Activated B cell treated with CpG ODN at 0.5 μM for 24 hours (primary cell): ENCODE data around the gene HDAC1. TPM values are rescaled to one million over a fixed set of nuclear protein-coding genes. Genes with fewer than 3 reads are reported as not detected.

Experiments
- ATAC-seq: fragments of 200-7000 bp; cut with Tn5 transposase; one replicate; pipeline ENCODE4 v1.10.0; 2021; ENCODE audit warnings: low read depth, mild to moderate bottlenecking, moderate library complexity
- CTCF ChIA-PET: fragments of 350-600 bp; sonication (Branson Sonifier 250); formaldehyde crosslinking; loops from one replicate; lab custom pipeline; 2021; ENCODE audit warnings: antibody characterized with exemption; lab: Charles Lee
- POLR2A ChIA-PET: fragments of 350-600 bp; sonication (Branson Sonifier 250); formaldehyde crosslinking; loops from one replicate; lab custom pipeline; 2021; ENCODE audit warnings: antibody characterized with exemption; lab: Charles Lee
- DNase-seq: peaks from one replicate; pipeline ENCODE4 v3.0.0; 2022
- H3K27ac Mint-ChIP-seq: one replicate; pipeline ENCODE4 v1.8.0; 2020; ENCODE audit warnings: mixed read lengths
- H3K27me3 Mint-ChIP-seq: one replicate; pipeline ENCODE4 v1.8.0; 2021; ENCODE audit warnings: mixed read lengths
- H3K36me3 Mint-ChIP-seq: one replicate; pipeline ENCODE4 v1.8.0; 2021; ENCODE audit warnings: low read depth, mixed read lengths
- H3K4me1 Mint-ChIP-seq: one replicate; pipeline ENCODE4 v1.8.0; 2021; ENCODE audit warnings: mixed read lengths
- H3K4me3 Mint-ChIP-seq: one replicate; pipeline ENCODE4 v1.8.0; 2020; ENCODE audit warnings: mild to moderate bottlenecking, mixed read lengths
- H3K9me3 Mint-ChIP-seq: one replicate; pipeline ENCODE4 v1.8.0; 2020; ENCODE audit warnings: mixed read lengths
- CTCF ChIP-seq: fragments of 200-600 bp; IDR thresholded peaks from one replicate; pipeline ENCODE4 v1.8.0; 2022; ENCODE audit warnings: antibody characterized with exemption, mild to moderate bottlenecking
- intact Hi-C: fragments of 100-400 bp; cut with micrococcal nuclease; formaldehyde crosslinking; loops from one replicate; pipeline ENCODE4 v1.15.1; 2024
- total RNA-seq: library from RNA; stranded (reverse); gene quantifications from 2 replicates; pipeline ENCODE4 v1.2.3, GENCODE V29; 2022

The HDAC1 gene
- total RNA-seq, 1 donor from 2014 or later: 212 TPM

- H3K4me3 Mint-ChIP-seq: no peak overlapping the region
- TF ChIP-seq CTCF: no peak
- no peak for ATAC-seq
- ChIA-PET POLR2A (interaction anchor here (0.6 to 1.6 kb wide), 4 partner anchors 9 to 219 kb away, joined by 3 to 7 read pairs (median 3); no protein-coding TSS in a partner anchor), CTCF (interaction anchor here (1.6 kb wide), 1 partner anchor 91 kb away, joined by 4 read pairs; no protein-coding TSS in a partner anchor)
- no peak for DNase-seq
- no peaks in the 10 kb centered on the region for H3K9me3 Mint-ChIP-seq
- H3K4me1 Mint-ChIP-seq: peaks cover 49% of the 10 kb centered on the region
- no peaks in the 10 kb centered on the region for H3K27me3 Mint-ChIP-seq
- intact Hi-C loops: no loop called here
- no peak overlapping the region for H3K27ac Mint-ChIP-seq
- H3K36me3 Mint-ChIP-seq: no peaks in the 10 kb centered on the region
These were observed 49.4 kb downstream of the HDAC1 start for GRCh38 chr1:32341186-32341757.

DNA sequence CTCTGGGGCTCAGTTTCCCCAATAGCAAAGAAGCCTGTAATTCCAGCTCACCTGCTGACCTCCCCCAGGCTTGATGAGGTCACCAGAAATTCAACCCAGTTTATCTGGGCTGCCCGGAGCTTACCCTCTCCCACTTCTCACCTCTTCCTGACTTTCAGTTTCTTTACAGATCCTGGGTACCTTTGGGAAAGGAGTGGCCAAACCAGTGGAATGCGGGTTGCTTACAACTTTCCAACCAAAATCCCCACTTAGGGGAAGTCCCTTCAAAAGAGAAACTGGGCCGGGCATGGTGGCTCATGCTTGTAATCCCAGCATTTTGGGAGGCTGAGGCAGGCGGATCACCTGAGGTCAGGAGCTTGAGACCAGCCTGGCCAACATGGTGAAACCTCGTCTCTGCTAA is 50.1 kb downstream of the HDAC1 start:
- no peak overlapping the region for H3K4me3 Mint-ChIP-seq
- ATAC-seq (no peak), DNase-seq (no peak)
- POLR2A ChIA-PET: interaction anchor here (1.0 to 1.6 kb wide), 3 partner anchors 9 to 18 kb away, joined by 3 to 7 read pairs (median 3); no protein-coding TSS in a partner anchor
- no peak overlapping the region for H3K27ac Mint-ChIP-seq
- H3K27me3 Mint-ChIP-seq: no peaks in the 10 kb centered on the region
- CTCF ChIA-PET: interaction anchor here (0.7 to 1.6 kb wide), 2 partner anchors 53 to 92 kb away, joined by 3 to 4 read pairs; no protein-coding TSS in a partner anchor
- TF ChIP-seq CTCF: no peak
- H3K36me3 Mint-ChIP-seq: no peaks in the 10 kb centered on the region
- peaks cover 43% of the 10 kb centered on the region for H3K4me1 Mint-ChIP-seq
- intact Hi-C loops: no loop called here
- H3K9me3 Mint-ChIP-seq: no peaks in the 10 kb centered on the region

GRCh38 chr1:32342704-32343103 is 50.8 kb downstream of the HDAC1 start:
- ATAC-seq (no peak), DNase-seq (no peak)
- no peak for TF ChIP-seq CTCF
- no peaks in the 10 kb centered on the region for H3K9me3 Mint-ChIP-seq
- no peak overlapping the region for H3K27ac Mint-ChIP-seq
- H3K4me1 Mint-ChIP-seq: peaks cover 36% of the 10 kb centered on the region
- ChIA-PET POLR2A (interaction anchor here (1.6 kb wide), 1 partner anchor 17 kb away, joined by 7 read pairs; no protein-coding TSS in a partner anchor), CTCF (no interaction called here)
- no peaks in the 10 kb centered on the region for H3K36me3 Mint-ChIP-seq
- no peaks in the 10 kb centered on the region for H3K27me3 Mint-ChIP-seq
- no peak overlapping the region for H3K4me3 Mint-ChIP-seq
- intact Hi-C loops: no loop called here

DNA sequence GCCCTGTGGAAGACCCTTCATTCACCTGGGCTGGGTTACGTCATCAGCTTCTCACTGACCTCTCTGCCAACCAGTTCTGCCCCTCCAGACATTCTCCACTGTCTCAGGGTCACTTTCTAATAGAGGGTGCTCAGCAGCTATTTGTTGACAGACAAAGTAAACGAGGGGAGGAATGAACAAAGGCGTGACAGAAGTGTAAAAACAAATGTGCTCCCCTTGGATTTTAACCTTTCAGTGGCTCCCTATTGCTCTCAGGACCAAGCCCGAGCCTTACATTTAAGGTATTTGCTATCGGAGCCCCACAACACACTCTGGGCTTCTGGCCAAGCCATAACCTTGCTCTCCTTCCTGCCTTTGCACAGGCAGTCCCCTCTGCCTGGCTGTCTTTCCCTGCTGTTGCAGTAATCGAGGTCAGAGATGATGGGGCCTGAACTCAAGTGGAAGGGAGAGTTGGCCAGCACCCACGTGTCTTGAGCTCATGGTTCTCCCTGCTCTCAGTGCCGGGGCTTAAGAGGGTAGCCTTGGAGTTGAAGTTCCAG is 53.5 kb downstream of the HDAC1 start:
- H3K27ac Mint-ChIP-seq: no peak overlapping the region
- intact Hi-C loops: no loop called here
- TF ChIP-seq CTCF: no peak
- H3K4me3 Mint-ChIP-seq: no peak overlapping the region
- H3K9me3 Mint-ChIP-seq: no peaks in the 10 kb centered on the region
- POLR2A ChIA-PET: interaction anchor here (2.0 kb wide), 1 partner anchor 9 kb away, joined by 12 read pairs; the partner anchor contains the start of gene MARCKSL1
- H3K27me3 Mint-ChIP-seq: no peaks in the 10 kb centered on the region
- CTCF ChIA-PET: no interaction called here
- no peak for DNase-seq
- no peaks in the 10 kb centered on the region for H3K36me3 Mint-ChIP-seq
- H3K4me1 Mint-ChIP-seq: peaks cover 18% of the 10 kb centered on the region
- ATAC-seq: no peak

GRCh38 chr1:32346532-32347157 is 54.8 kb downstream of the HDAC1 start:
- CTCF ChIA-PET: interaction anchor here (1.5 to 1.7 kb wide), 2 partner anchors 9 to 99 kb away, joined by 3 to 7 read pairs; no protein-coding TSS in a partner anchor
- no peak overlapping the region for H3K27ac Mint-ChIP-seq

More at GRCh38 chr1:32346532-32347157, 54.8 kb downstream of the HDAC1 start:
- no peak for TF ChIP-seq CTCF
- H3K27me3 Mint-ChIP-seq: no peaks in the 10 kb centered on the region
- no peak for ATAC-seq
- peaks cover 26% of the 10 kb centered on the region for H3K4me1 Mint-ChIP-seq
- intact Hi-C loops: no loop called here
- no peak for DNase-seq
- POLR2A ChIA-PET: interaction anchor here (0.6 to 2.0 kb wide), 2 partner anchors 10 to 64 kb away, joined by 7 to 12 read pairs; partner anchors contain the start of gene MARCKSL1
- no peaks in the 10 kb centered on the region for H3K9me3 Mint-ChIP-seq
- H3K36me3 Mint-ChIP-seq: no peaks in the 10 kb centered on the region
- H3K4me3 Mint-ChIP-seq: no peak overlapping the region
